OCI-LY7 (cell line): ENCODE results near the gene DISC1. TPM values are rescaled to one million over a fixed set of nuclear protein-coding genes. Genes with fewer than 3 reads are reported as not detected.
"Not testable (repeated sequence)": the region's sequence is repeated elsewhere in the genome, so short reads cannot be mapped to it uniquely, and the experiment has no call there.

Source experiments
- BruUV-seq: library from RNA; stranded (reverse); fragments of 400-500 nt; replicated peaks from 2 replicates; lab custom pipeline; 2021; lab: Mats Ljungman, UMichigan
- CTCF ChIA-PET: fragments of 300-600 bp; sonication (Branson Sonifier 250); formaldehyde crosslinking; loops from one replicate; lab custom pipeline; 2022; ENCODE audit warnings: antibody characterized with exemption; ENCODE audit not compliant: unreplicated experiment; lab: Charles Lee
- POLR2A ChIA-PET: fragments of 300-600 bp; sonication (Branson Sonifier 250); formaldehyde crosslinking; loops from one replicate; lab custom pipeline; 2022; ENCODE audit warnings: antibody characterized with exemption; lab: Charles Lee
- DNase-seq: peaks from one replicate; pipeline ENCODE4 v3.0.0-alpha.2; 2015; ENCODE audit warnings: low spot score
- H2AFZ ChIP-seq: fragments of 200-600 bp; sonication (generic), shearing (Covaris generic); 2 replicates; pipeline ENCODE4 v1.6.1; 2014; ENCODE audit warnings: mild to moderate bottlenecking, antibody characterized with exemption, low read length, moderate library complexity
- H3K27ac ChIP-seq: fragments of 200-600 bp; sonication (generic); 2 replicates; pipeline ENCODE4 v1.5.1; 2014; ENCODE audit warnings: mixed run types, low read depth, mild to moderate bottlenecking, moderate library complexity, low read length, inconsistent platforms; ENCODE audit not compliant: poor library complexity, severe bottlenecking
- H3K36me3 ChIP-seq: fragments of 200-600 bp; sonication (generic); 2 replicates; pipeline ENCODE4 v1.6.1; 2014; ENCODE audit warnings: mild to moderate bottlenecking, antibody characterized with exemption, low read length, moderate library complexity, mixed read lengths; ENCODE audit not compliant: insufficient read depth
- H3K4me1 ChIP-seq: fragments of 200-600 bp; sonication (generic); 2 replicates; pipeline ENCODE4 v1.5.1; 2014; ENCODE audit warnings: mild to moderate bottlenecking, low read length; ENCODE audit not compliant: insufficient read depth, poor library complexity, severe bottlenecking
- H3K4me2 ChIP-seq: fragments of 200-600 bp; sonication (generic); 2 replicates; pipeline ENCODE4 v1.6.1; 2014; ENCODE audit warnings: mild to moderate bottlenecking, low read length
- H3K4me3 ChIP-seq: fragments of 200-600 bp; sonication (generic); 2 replicates; pipeline ENCODE4 v1.5.1; 2014; ENCODE audit warnings: mild to moderate bottlenecking, low read depth, low read length; ENCODE audit not compliant: poor library complexity, severe bottlenecking
- H3K79me2 ChIP-seq: fragments of 200-600 bp; sonication (generic); 2 replicates; pipeline ENCODE4 v1.6.1; 2016; ENCODE audit warnings: low read depth, mild to moderate bottlenecking, low read length, moderate library complexity, mixed read lengths; ENCODE audit not compliant: insufficient read depth
- H3K9me2 ChIP-seq: fragments of 200-600 bp; sonication (generic); 2 replicates; pipeline ENCODE4 v1.6.1; 2016; ENCODE audit warnings: mild to moderate bottlenecking, low read length, mixed read lengths; ENCODE audit not compliant: insufficient read depth
- H3K9me3 ChIP-seq: fragments of 200-600 bp; sonication (generic); 2 replicates; pipeline ENCODE4 v1.6.1; 2014; ENCODE audit warnings: mild to moderate bottlenecking, mixed run types, low read length, mixed read lengths
- H4K20me1 ChIP-seq: fragments of 200-600 bp; sonication (generic); 2 replicates; pipeline ENCODE4 v1.6.1; 2014; ENCODE audit warnings: mild to moderate bottlenecking, antibody characterized with exemption, low read length, moderate library complexity, mixed read lengths; ENCODE audit not compliant: insufficient read depth
- CTCF ChIP-seq: fragments of 200-600 bp; sonication (generic); conservative IDR thresholded peaks from 2 replicates; pipeline ENCODE4 v1.5.1; 2014; ENCODE audit warnings: mild to moderate bottlenecking, antibody characterized with exemption, low read length, moderate library complexity, mixed read lengths
- EZH2phosphoT487 ChIP-seq: fragments of 200-600 bp; sonication (generic); IDR thresholded peaks from 2 replicates; pipeline ENCODE4 v1.6.1; 2018; ENCODE audit warnings: low read depth, borderline replicate concordance, mild to moderate bottlenecking, mixed run types, antibody characterized with exemption, low read length, moderate library complexity, mixed read lengths
- intact Hi-C: fragments of 100-400 bp; cut with micrococcal nuclease; formaldehyde crosslinking; loops from one replicate; pipeline ENCODE4 v1.10.0; 2022; ENCODE audit not compliant: unreplicated experiment
- total RNA-seq, 2 experiments: library from RNA; depleted of rRNA in 1 of 2; stranded (reverse); fragments of >200 nt in 1 of 2; shearing (Covaris generic) in 1 of 2; gene quantifications; 2 replicates each; pipeline ENCODE4 v1.2.3, GENCODE V29; 2014 to 2022

DISC1 gene
- total RNA-seq, 2 experiments from 2014 or later, result 0.91 TPM; not detected in 1

- POLR2A ChIA-PET, result interaction anchor here (1.1 kb wide), 1 partner anchor 13 kb away, joined by 3 read pairs; no protein-coding TSS in a partner anchor
- Histone ChIP-seq H3K9me3 (peaks cover 3% of the 10 kb centered on the region; the same call in 1 of the 2 replicates), H3K9me2 (no peaks in the 10 kb centered on the region), H2AFZ (no peak overlapping the region), H3K79me2 (no peaks in the 10 kb centered on the region), H3K4me2 (no peak overlapping the region), H3K27ac (no peak overlapping the region), H4K20me1 (no peaks in the 10 kb centered on the region), H3K36me3 (no peaks in the 10 kb centered on the region), H3K4me3 (no peak overlapping the region), H3K4me1 (no peaks in the 10 kb centered on the region)
- intact Hi-C loops, result no loop called here
- BruUV-seq, result no TSS peak
- DNase-seq, result no peak
- TF ChIP-seq CTCF, result no peak
- CTCF ChIA-PET, result no interaction called here
Measured at GRCh38 chr1:231667896-231668506, 41.4 kb downstream of the DISC1 start.

DNA sequence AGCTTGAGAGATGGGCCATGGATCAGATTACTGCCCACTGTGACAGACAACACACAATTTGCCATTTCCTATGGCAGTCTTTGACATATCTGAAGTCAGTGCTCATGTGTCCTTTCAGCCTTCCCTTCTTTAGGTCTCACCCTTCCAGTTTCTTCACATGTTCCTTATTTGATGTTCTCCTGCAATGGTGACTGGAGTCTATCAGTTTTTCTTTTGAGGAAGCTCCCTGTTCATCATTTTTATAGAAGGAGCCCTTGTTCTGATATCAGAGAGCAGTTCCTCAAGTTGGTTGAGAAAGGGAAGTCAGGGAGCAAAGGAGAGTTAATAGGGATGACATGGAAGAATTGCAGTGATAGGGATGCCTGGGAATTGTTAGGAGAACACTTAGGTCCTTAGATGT lies 42.2 kb downstream of the DISC1 start:
- H3K4me2 ChIP-seq, result no peak overlapping the region
- no peak overlapping the region for H3K4me3 ChIP-seq
- intact Hi-C loops, result no loop called here
- BruUV-seq, result no TSS peak
- H3K36me3 ChIP-seq, result no peaks in the 10 kb centered on the region
- H3K9me3 ChIP-seq, result peaks cover 3% of the 10 kb centered on the region; the same call in 1 of the 2 replicates
- CTCF ChIA-PET, result no interaction called here
- no peaks in the 10 kb centered on the region for H4K20me1 ChIP-seq
- H2AFZ ChIP-seq, result no peak overlapping the region
- POLR2A ChIA-PET, result interaction anchor here (1.1 kb wide), 1 partner anchor 14 kb away, joined by 3 read pairs; no protein-coding TSS in a partner anchor
- no peak for TF ChIP-seq EZH2phosphoT487
- no peak for TF ChIP-seq CTCF
- H3K79me2 ChIP-seq, result no peaks in the 10 kb centered on the region
- no peak for DNase-seq
- no peak overlapping the region for H3K27ac ChIP-seq
- H3K4me1 ChIP-seq, result no peaks in the 10 kb centered on the region
- no peaks in the 10 kb centered on the region for H3K9me2 ChIP-seq

DNA sequence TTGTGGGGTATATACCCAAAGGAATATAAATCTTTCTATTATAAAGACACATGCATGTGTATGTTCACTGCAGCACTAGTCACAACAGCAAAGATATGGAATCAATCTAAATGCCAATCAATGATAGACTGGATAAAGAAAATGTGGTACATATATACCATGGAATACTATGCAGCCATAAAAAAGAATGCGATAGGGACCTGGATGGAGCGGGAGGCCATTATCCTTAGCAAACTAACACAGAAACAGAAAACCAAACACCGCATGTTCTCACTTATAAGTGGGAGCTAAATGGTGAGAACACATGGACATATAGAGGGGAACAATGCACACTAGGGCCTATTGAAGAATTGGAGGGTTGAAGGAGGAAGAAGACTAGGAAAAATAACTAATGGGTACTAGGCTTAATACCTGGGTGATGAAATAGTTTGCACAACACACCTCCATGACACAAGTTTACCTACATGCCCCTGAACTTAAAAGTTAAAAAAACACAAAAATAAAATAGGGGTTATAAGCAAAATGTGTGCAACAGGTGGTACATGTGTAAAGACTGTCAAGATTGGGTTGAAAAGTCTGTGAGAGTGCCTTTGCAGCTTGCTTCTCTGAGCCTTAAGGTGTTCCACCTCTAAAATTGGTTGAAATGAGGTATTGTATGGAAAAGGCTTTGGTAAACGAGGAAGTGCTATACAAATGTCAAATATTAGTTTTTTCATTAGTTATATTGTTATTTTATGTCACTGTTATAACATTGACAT lies 43.5 kb downstream of the DISC1 start:
- H4K20me1 ChIP-seq, H2AFZ ChIP-seq, H3K79me2 ChIP-seq, intact Hi-C loops, H3K9me2 ChIP-seq, DNase-seq, BruUV-seq, H3K27ac ChIP-seq, H3K36me3 ChIP-seq, H3K4me2 ChIP-seq, H3K9me3 ChIP-seq, POLR2A ChIA-PET, H3K4me1 ChIP-seq, CTCF ChIA-PET, H3K4me3 ChIP-seq: not testable (repeated sequence)
